H1 (cell line): Measurements from ENCODE around the gene UCMA. TPM values are rescaled to one million over a fixed set of nuclear protein-coding genes. Genes with fewer than 3 reads are reported as not detected.

ENCODE experiments used
- CTCF ChIA-PET: fragments of 300-600 bp; sonication (Branson Sonifier 250); formaldehyde crosslinking; loops from one replicate; lab custom pipeline; 2021; ENCODE audit not compliant: partially characterized antibody; lab: Charles Lee
- POLR2A ChIA-PET: fragments of 300-600 bp; sonication (Branson Sonifier 250); formaldehyde crosslinking; loops from one replicate; lab custom pipeline; 2021; ENCODE audit warnings: inconsistent platforms; ENCODE audit not compliant: partially characterized antibody; lab: Charles Lee
- DNase-seq, 2 experiments: peaks; one replicate each; pipeline versions ENCODE4 v3.0.0 to v3.0.0-alpha.2; 2010 to 2022; ENCODE audit warnings: low spot score in 2 of 2, low read depth in 1 of 2, mixed read lengths in 1 of 2
- FAIRE-seq: peaks from 2 replicates; lab custom pipeline; 2011; peaks lifted over from hg19 to GRCh38; lab: Jason Lieb, UNC
- H2AFZ ChIP-seq: 2 replicates; pipeline ENCODE4 v1.8.1; 2012; ENCODE audit warnings: low read length, inconsistent platforms
- H2AK5ac ChIP-seq: 2 replicates; pipeline ENCODE4 v1.6.1; 2013; ENCODE audit warnings: low read depth, low read length
- H2BK120ac ChIP-seq: replicated peaks from 2 replicates; pipeline ENCODE3; 2013; ENCODE audit warnings: low read depth, low read length, inconsistent platforms
- H2BK12ac ChIP-seq: 2 replicates; pipeline ENCODE4 v1.6.1; 2013; ENCODE audit warnings: low read depth, low read length
- H2BK15ac ChIP-seq: 2 replicates; pipeline ENCODE4 v1.6.1; 2013; ENCODE audit warnings: low read length
- H2BK20ac ChIP-seq: 2 replicates; pipeline ENCODE4 v1.6.1; 2013; ENCODE audit warnings: low read length
- H2BK5ac ChIP-seq: 2 replicates; pipeline ENCODE4 v1.6.1; 2013; ENCODE audit warnings: low read depth, low read length
- H3K14ac ChIP-seq: 2 replicates; pipeline ENCODE4 v1.6.1; 2013; ENCODE audit warnings: inconsistent platforms; ENCODE audit not compliant: insufficient read length
- H3K18ac ChIP-seq: 2 replicates; pipeline ENCODE4 v1.6.1; 2013; ENCODE audit warnings: low read length; ENCODE audit errors: extremely low read depth
- H3K23ac ChIP-seq: 2 replicates; pipeline ENCODE4 v1.6.1; 2013; ENCODE audit warnings: inconsistent platforms; ENCODE audit not compliant: insufficient read length
- H3K23me2 ChIP-seq: 2 replicates; pipeline ENCODE4 v1.6.1; 2013; ENCODE audit warnings: low read depth, low read length
- H3K27ac ChIP-seq: 2 replicates; pipeline ENCODE4 v1.6.1; 2011; ENCODE audit warnings: low read depth, low read length, inconsistent platforms
- H3K27me3 ChIP-seq, 4 experiments: replicated peaks in 1 of 4; 1 replicate in 1 of 4; 2 replicates in 3 of 4; pipeline versions ENCODE4 v1.6.1 to v1.8.1; 2011 to 2013; ENCODE audit warnings: low read length in 3 of 4, mild to moderate bottlenecking in 3 of 4, inconsistent platforms in 2 of 4, mixed read lengths in 2 of 4, moderate library complexity in 1 of 4; ENCODE audit not compliant: control insufficient read depth in 3 of 4, insufficient read depth in 3 of 4; ENCODE audit errors: extremely low read depth in 1 of 4
- H3K36me3 ChIP-seq, 4 experiments: 2 replicates each; pipeline versions ENCODE4 v1.6.1 to v1.8.1; 2011 to 2013; ENCODE audit warnings: mild to moderate bottlenecking in 4 of 4, low read length in 3 of 4, moderate library complexity in 2 of 4, control low read depth in 1 of 4, inconsistent platforms in 1 of 4; ENCODE audit not compliant: insufficient read depth in 4 of 4, control insufficient read depth in 2 of 4
- H3K4ac ChIP-seq: replicated peaks from 2 replicates; pipeline ENCODE3; 2013; ENCODE audit warnings: low read length, low read depth, mixed read lengths, inconsistent platforms; ENCODE audit not compliant: insufficient read length
- H3K4me1 ChIP-seq, 4 experiments: replicated peaks in 1 of 4; 1 replicate in 1 of 4; 2 replicates in 3 of 4; pipeline versions ENCODE4 v1.6.1 to v1.8.1; 2011 to 2013; ENCODE audit warnings: low read length in 3 of 4, inconsistent platforms in 2 of 4, mixed read lengths in 1 of 4; ENCODE audit not compliant: insufficient read depth in 4 of 4, control insufficient read depth in 3 of 4
- H3K4me2 ChIP-seq, 2 experiments: 2 replicates each; pipeline versions ENCODE4 v1.6.1 to v1.8.1; 2011 to 2013; ENCODE audit warnings: low read depth in 2 of 2, low read length in 2 of 2, control low read depth in 1 of 2, inconsistent platforms in 1 of 2, mild to moderate bottlenecking in 1 of 2; ENCODE audit not compliant: insufficient read depth in 1 of 2
- H3K4me3 ChIP-seq, 4 experiments: fragments of 200-600, 300-600 bp in 1 of 4; sonication (generic), shearing (Covaris generic), sonication (Bioruptor Twin) in 1 of 4; 2 replicates each; pipeline versions ENCODE4 v1.5.1 to v1.8.1; 2011 to 2016; ENCODE audit warnings: low read length in 4 of 4, low read depth in 3 of 4, control low read depth in 2 of 4, inconsistent platforms in 2 of 4, mild to moderate bottlenecking in 2 of 4, mixed read lengths in 1 of 4, moderate library complexity in 1 of 4; ENCODE audit not compliant: insufficient read depth in 2 of 4; ENCODE audit errors: extremely low read depth in 1 of 4
- H3K56ac ChIP-seq: replicated peaks from 2 replicates; pipeline ENCODE3; 2013; ENCODE audit warnings: low read depth, mild to moderate bottlenecking, mixed read lengths, low read length, inconsistent platforms; ENCODE audit not compliant: insufficient read length
- H3K79me1 ChIP-seq: 2 replicates; pipeline ENCODE4 v1.6.1; 2013; ENCODE audit warnings: low read depth, low read length, control low read depth
- H3K79me2 ChIP-seq, 2 experiments: 2 replicates each; pipeline versions ENCODE4 v1.6.1 to v1.8.1; 2012 to 2013; ENCODE audit warnings: low read length in 2 of 2, mild to moderate bottlenecking in 2 of 2, inconsistent platforms in 1 of 2; ENCODE audit not compliant: insufficient read depth in 2 of 2, control insufficient read depth in 1 of 2
- H3K9ac ChIP-seq, 4 experiments: replicated peaks in 1 of 4; 1 replicate in 1 of 4; 2 replicates in 3 of 4; pipeline versions ENCODE4 v1.6.1 to v1.8.1; 2011 to 2013; ENCODE audit warnings: low read depth in 3 of 4, low read length in 3 of 4, control low read depth in 2 of 4, mild to moderate bottlenecking in 2 of 4, moderate library complexity in 2 of 4, inconsistent platforms in 1 of 4; ENCODE audit errors: extremely low read depth in 1 of 4
- H3K9me3 ChIP-seq, 2 experiments: 2 replicates each; pipeline versions ENCODE4 v1.6.1 to v1.8.1; 2012 to 2013; ENCODE audit warnings: mild to moderate bottlenecking in 2 of 2, moderate library complexity in 2 of 2, control low read depth in 1 of 2, inconsistent platforms in 1 of 2, low read depth in 1 of 2, low read length in 1 of 2, mixed read lengths in 1 of 2; ENCODE audit not compliant: insufficient read depth in 2 of 2
- H4K20me1 ChIP-seq, 2 experiments: replicated peaks in 1 of 2; 2 replicates each; pipeline versions ENCODE3 to v1.8.1; 2011 to 2013; ENCODE audit warnings: inconsistent platforms in 2 of 2, low read length in 2 of 2, mild to moderate bottlenecking in 1 of 2; ENCODE audit not compliant: insufficient read depth in 2 of 2, control insufficient read depth in 1 of 2
- H4K5ac ChIP-seq: 2 replicates; pipeline ENCODE4 v1.6.1; 2013; ENCODE audit warnings: low read length, low read depth, mixed read lengths, inconsistent platforms; ENCODE audit not compliant: insufficient read length
- H4K8ac ChIP-seq: 2 replicates; pipeline ENCODE4 v1.8.0; 2013; ENCODE audit warnings: mild to moderate bottlenecking, moderate library complexity, low read length, inconsistent platforms; ENCODE audit not compliant: insufficient read depth; ENCODE audit errors: extremely low read depth
- H4K91ac ChIP-seq: replicated peaks from 2 replicates; pipeline ENCODE3; 2013; ENCODE audit warnings: low read length, mixed read lengths, inconsistent platforms; ENCODE audit not compliant: insufficient read length
- ATF2 ChIP-seq: IDR thresholded peaks from 2 replicates; pipeline ENCODE4 v1.6.1; 2012; ENCODE audit warnings: low read length, inconsistent platforms
- BACH1 ChIP-seq: IDR thresholded peaks from 2 replicates; pipeline ENCODE4 v1.6.1; 2012; ENCODE audit warnings: low read length, improper control_type of control experiment
- BRCA1 ChIP-seq: IDR thresholded peaks from 2 replicates; pipeline ENCODE4 v1.6.1; 2012; ENCODE audit warnings: low read depth, low read length, improper control_type of control experiment
- E2F6 ChIP-seq: IDR thresholded peaks from 2 replicates; pipeline ENCODE4 v1.6.1; 2012; ENCODE audit warnings: inconsistent platforms
- EGR1 ChIP-seq: IDR thresholded peaks from 2 replicates; pipeline ENCODE4 v1.6.1; 2011; ENCODE audit warnings: low read depth, low read length, borderline replicate concordance
- EZH2 ChIP-seq: fragments of 200-600 bp; sonication (generic); IDR thresholded peaks from 2 replicates; pipeline ENCODE4 v1.7.1; 2012; ENCODE audit warnings: low read depth, mild to moderate bottlenecking, moderate library complexity, low read length, inconsistent platforms; ENCODE audit not compliant: severe bottlenecking
- GABPA ChIP-seq: IDR thresholded peaks from 2 replicates; pipeline ENCODE4 v1.6.1; 2011; ENCODE audit warnings: mild to moderate bottlenecking, low read length, moderate library complexity, borderline replicate concordance; ENCODE audit not compliant: insufficient read depth
- KDM5A ChIP-seq: fragments of 200-600 bp; IDR thresholded peaks from 2 replicates; pipeline ENCODE4 v1.7.1; 2012; ENCODE audit warnings: mild to moderate bottlenecking, low read length, inconsistent platforms, mixed read lengths
- RAD21 ChIP-seq, 2 experiments: IDR thresholded peaks in 1 of 2; conservative IDR thresholded peaks in 1 of 2; 2 replicates each; pipeline ENCODE4 v1.6.1; 2011; ENCODE audit warnings: low read depth in 2 of 2, low read length in 2 of 2, improper control_type of control experiment in 1 of 2, inconsistent platforms in 1 of 2, mild to moderate bottlenecking in 1 of 2, moderate library complexity in 1 of 2
- SIRT6 ChIP-seq: IDR thresholded peaks from one replicate; pipeline ENCODE4 v1.7.1; 2012; ENCODE audit warnings: low read length, inconsistent platforms
- SRF ChIP-seq: IDR thresholded peaks from 2 replicates; pipeline ENCODE4 v1.6.1; 2011; ENCODE audit warnings: mild to moderate bottlenecking, low read depth, low read length, moderate library complexity
- TEAD4 ChIP-seq: IDR thresholded peaks from 2 replicates; pipeline ENCODE4 v1.6.1; 2012; ENCODE audit warnings: low read depth, low read length, inconsistent platforms, mixed read lengths
- WGBS, 2 experiments: shearing (Covaris generic) in 1 of 2; methylation state at CpG; one replicate each; pipeline versions ENCODE4 v1.1.6 to v1.1.7; 2013 to 2015; ENCODE audit warnings: low lambda C conversion rate in 2 of 2, mixed read lengths in 2 of 2, inconsistent platforms in 1 of 2, low coverage in 1 of 2, missing lambda C conversion rate in 1 of 2; ENCODE audit not compliant: insufficient replicate concordance in 2 of 2, insufficient coverage in 1 of 2, insufficient read length in 1 of 2; ENCODE audit errors: extremely low coverage in 1 of 2, missing lambda C conversion rate in 1 of 2; 5-methylcytosine and 5-hydroxymethylcytosine counted together
- polyA plus RNA-seq, 7 experiments: library from polyadenylated mRNA; depleted of rRNA in 3 of 7; stranded (reverse) in 5 of 7; unstranded in 2 of 7; fragments of >200 nt in 5 of 7; fragments of 200-250 nt in 2 of 7; gene quantifications; 1 replicate in 5 of 7; 2 replicates in 1 of 7; 4 replicates in 1 of 7; pipeline versions ENCODE4 v1.2.1 to v1.2.3, GENCODE V29; 2011 to 2013; ENCODE audit warnings: missing spikeins in 2 of 7, mixed read lengths in 2 of 7
- total RNA-seq: library from RNA; stranded (reverse); fragmentation: NEBNext Ultra II Directional; extraction: Animal tissue kit (Norgen Biotek cat#: 25700); gene quantifications from 2 replicates; pipeline ENCODE4 v1.2.1, GENCODE V29; 2021

Gene UCMA
- total and polyA plus RNA-seq, 2 of the 8 experiments (the other 6 are each of a cell fraction or from before 2014, with no cell fraction given), result 1.2 to 4.6 TPM

GRCh38 chr10:13187135-13187534 lies 47.0 kb downstream of the UCMA start:
- FAIRE-seq, result no peak
- Histone ChIP-seq H2BK5ac (no peak overlapping the region), H2BK15ac (no peak overlapping the region), H3K27me3 (no peaks in the 10 kb centered on the region), H3K9me3 (no peaks in the 10 kb centered on the region), H3K4me1 (no peaks in the 10 kb centered on the region), H4K5ac (no peak overlapping the region), H3K23me2 (no peaks in the 10 kb centered on the region), H2BK20ac (no peak overlapping the region), H3K27ac (no peak overlapping the region), H4K8ac (no peak overlapping the region), H3K23ac (no peak overlapping the region), H3K36me3 (peaks cover 44 to 90% (median 74%) of the 10 kb centered on the region in 4 experiments), H3K9ac (no peak overlapping the region), H3K18ac (no peak overlapping the region), H2BK12ac (no peak overlapping the region), H3K79me2 (no peaks in the 10 kb centered on the region), H2AFZ (no peak overlapping the region), H3K4me2 (no peak overlapping the region), H3K14ac (no peak overlapping the region), H4K91ac (no peak overlapping the region), H3K4ac (no peak overlapping the region), H3K56ac (no peak overlapping the region), H2AK5ac (no peak overlapping the region), H3K4me3 (no peak overlapping the region), H2BK120ac (no peak overlapping the region), H4K20me1 (peaks cover 0 to 5% of the 10 kb centered on the region in 2 experiments), H3K79me1 (no peaks in the 10 kb centered on the region; the same call in 1 of the 2 replicates)
- 91% methylated on average over 3 of the region's 3 CpGs; no CpG with 5 or more reads in 1 of the 2 experiments for WGBS, 2 experiments
- ChIA-PET POLR2A (interaction anchor here (0.9 to 1.4 kb wide), 2 partner anchors 10 to 16 kb away, joined by 3 to 4 read pairs; no protein-coding TSS in a partner anchor), CTCF (no interaction called here)
- no peak for DNase-seq
- no peak for TF ChIP-seq E2F6
- no peak for TF ChIP-seq RAD21 (IDR thresholded peaks at IDR 0.05 in 1 of 2, conservative IDR thresholded peaks at IDR 0.05 in 1 of 2; ENCODE audit: low read depth in 2 of 2, low read length in 2 of 2)
- TF ChIP-seq ATF2, result no peak
- TF ChIP-seq TEAD4, result no peak
- TF ChIP-seq SRF, result no peak
- TF ChIP-seq BACH1, result no peak
- no peak for TF ChIP-seq SIRT6
- no peak for TF ChIP-seq GABPA
- TF ChIP-seq EZH2, result no peak
- TF ChIP-seq EGR1, result no peak
- TF ChIP-seq BRCA1, result no peak
- TF ChIP-seq KDM5A, result no peak
